ENCODE data around the gene ANKRD44. TPM values are rescaled to one million over a fixed set of nuclear protein-coding genes. Genes with fewer than 3 reads are reported as not detected.

The ANKRD44 gene
- total RNA-seq, 1 experiment from 2014 or later = 0.68 TPM

GRCh38 chr2:197238043-197238365 is 72.6 kb downstream of the ANKRD44 start:
- no peak for ATAC-seq
- H3K27ac Mint-ChIP-seq = no peak overlapping the region

GRCh38 chr2:197237291-197238042 is 73.1 kb downstream of the ANKRD44 start:
- DNase-seq (ENCODE audit: low spot score) (no peak), ATAC-seq (no peak)
- ChIA-PET POLR2A (no interaction called here), CTCF (no interaction called here)
- Mint-ChIP-seq H3K4me3 (no peak overlapping the region), H3K4me1 (peaks cover 7% of the 10 kb centered on the region), H3K9me3 (no peaks in the 10 kb centered on the region), H3K27ac (no peak overlapping the region), H3K27me3 (ENCODE audit: low read depth) (no peaks in the 10 kb centered on the region), H3K36me3 (no peaks in the 10 kb centered on the region)
- TF ChIP-seq ZNF532 (CRISPR knock-in tag; IDR thresholded peaks at IDR 0.05; ENCODE audit: borderline replicate concordance) = no peak
- TF ChIP-seq JUN (CRISPR knock-in tag; IDR thresholded peaks at IDR 0.05) = no peak
- TF ChIP-seq CTCF (IDR thresholded peaks at IDR 0.05) = no peak
- no peak for TF ChIP-seq FOXJ3 (CRISPR knock-in tag; IDR thresholded peaks at IDR 0.05; ENCODE audit: borderline replicate concordance)
- TF ChIP-seq IRF2 (CRISPR knock-in tag; IDR thresholded peaks at IDR 0.05; ENCODE audit: borderline replicate concordance, low read depth) = no peak
- TF ChIP-seq ZNF671 (CRISPR knock-in tag; IDR thresholded peaks at IDR 0.05) = no peak
- TF ChIP-seq E2F1 (CRISPR knock-in tag; IDR thresholded peaks at IDR 0.05) = no peak
- TF ChIP-seq SMAD3 (CRISPR knock-in tag; IDR thresholded peaks at IDR 0.05; ENCODE audit: borderline replicate concordance) = no peak
- no peak for TF ChIP-seq GRHL2 (CRISPR knock-in tag; IDR thresholded peaks at IDR 0.05; ENCODE audit: insufficient replicate concordance, severe bottlenecking)
- TF ChIP-seq ESRRA (CRISPR knock-in tag; IDR thresholded peaks at IDR 0.05; ENCODE audit: borderline replicate concordance) = no peak

More at GRCh38 chr2:197238043-197238365, 72.6 kb downstream of the ANKRD44 start:
- Mint-ChIP-seq H3K4me1 (peaks cover 7% of the 10 kb centered on the region), H3K27me3 (ENCODE audit: low read depth) (no peaks in the 10 kb centered on the region), H3K4me3 (no peak overlapping the region), H3K9me3 (no peaks in the 10 kb centered on the region), H3K36me3 (no peaks in the 10 kb centered on the region)
- ChIA-PET CTCF (no interaction called here), POLR2A (no interaction called here)
- no peak for TF ChIP-seq E2F1 (CRISPR knock-in tag; IDR thresholded peaks at IDR 0.05)
- TF ChIP-seq KAT7 (CRISPR knock-in tag; IDR thresholded peaks at IDR 0.05; ENCODE audit: borderline replicate concordance) = no peak
- no peak for TF ChIP-seq GTF2I (CRISPR knock-in tag; conservative IDR thresholded peaks at IDR 0.05)
- no peak for TF ChIP-seq ZNF317 (CRISPR knock-in tag; IDR thresholded peaks at IDR 0.05; ENCODE audit: borderline replicate concordance, low read depth)
- TF ChIP-seq SOX15 (CRISPR knock-in tag; IDR thresholded peaks at IDR 0.05) = no peak
- TF ChIP-seq HMGA2 (CRISPR knock-in tag; IDR thresholded peaks at IDR 0.05) = no peak
- no peak for TF ChIP-seq ATF3 (CRISPR knock-in tag; conservative IDR thresholded peaks at IDR 0.05)
- no peak for TF ChIP-seq ZNF232 (CRISPR knock-in tag; IDR thresholded peaks at IDR 0.05)
- no peak for TF ChIP-seq NR1H2 (CRISPR knock-in tag; IDR thresholded peaks at IDR 0.05)
- TF ChIP-seq TP53 (CRISPR knock-in tag; IDR thresholded peaks at IDR 0.05) = no peak
- no peak for TF ChIP-seq CREM (CRISPR knock-in tag; IDR thresholded peaks at IDR 0.05)
- TF ChIP-seq RELA (CRISPR knock-in tag; IDR thresholded peaks at IDR 0.05; ENCODE audit: borderline replicate concordance) = no peak
- TF ChIP-seq ZNF512 (CRISPR knock-in tag; IDR thresholded peaks at IDR 0.05; ENCODE audit: borderline replicate concordance) = no peak
- no peak for TF ChIP-seq RORB (CRISPR knock-in tag; IDR thresholded peaks at IDR 0.05)
- no peak for TF ChIP-seq TCF7 (CRISPR knock-in tag; IDR thresholded peaks at IDR 0.05; ENCODE audit: low read depth)
- TF ChIP-seq JAZF1 (CRISPR knock-in tag; IDR thresholded peaks at IDR 0.05) = no peak
- TF ChIP-seq SMAD4 (CRISPR knock-in tag; IDR thresholded peaks at IDR 0.05) = no peak
- TF ChIP-seq E2F5 (CRISPR knock-in tag; IDR thresholded peaks at IDR 0.05) = no peak
- no peak for TF ChIP-seq ZBTB21 (CRISPR knock-in tag; IDR thresholded peaks at IDR 0.05; ENCODE audit: borderline replicate concordance)
- no peak for DNase-seq (ENCODE audit: low spot score)
